NB4 (cell line): ENCODE results near the gene MINDY2.

Source experiments
- CTCF ChIP-seq: IDR thresholded peaks from one replicate; pipeline ENCODE4 v1.5.1; 2012; ENCODE audit warnings: low read depth, low read length
- MAX ChIP-seq: IDR thresholded peaks from 2 replicates; pipeline ENCODE4 v1.6.1; 2011; ENCODE audit warnings: low read depth, low read length
- MYC ChIP-seq: IDR thresholded peaks from 2 replicates; pipeline ENCODE4 v1.6.1; 2011; ENCODE audit warnings: low read depth, low read length
- POLR2A ChIP-seq: IDR thresholded peaks from 2 replicates; pipeline ENCODE4 v1.6.1; 2011; ENCODE audit warnings: mild to moderate bottlenecking; ENCODE audit not compliant: insufficient read length; ENCODE audit errors: extremely low read depth

GRCh38 chr15:58870451-58870850, 99.3 kb downstream of the MINDY2 start:
- no peak for TF ChIP-seq CTCF
- no peak for TF ChIP-seq POLR2A
- TF ChIP-seq MYC: no peak
- no peak for TF ChIP-seq MAX
